NCI-H1694 (cell line): Measurements from ENCODE around the gene SPIRE2.
"Not testable (repeated sequence)": the region's sequence is repeated elsewhere in the genome, so short reads cannot be mapped to it uniquely, and the experiment has no call there.

ENCODE experiments used
- DNase-seq: peaks from one replicate; lab custom pipeline; 2025; lab: John Stamatoyannopoulos, UW

SPIRE2 gene

DNA sequence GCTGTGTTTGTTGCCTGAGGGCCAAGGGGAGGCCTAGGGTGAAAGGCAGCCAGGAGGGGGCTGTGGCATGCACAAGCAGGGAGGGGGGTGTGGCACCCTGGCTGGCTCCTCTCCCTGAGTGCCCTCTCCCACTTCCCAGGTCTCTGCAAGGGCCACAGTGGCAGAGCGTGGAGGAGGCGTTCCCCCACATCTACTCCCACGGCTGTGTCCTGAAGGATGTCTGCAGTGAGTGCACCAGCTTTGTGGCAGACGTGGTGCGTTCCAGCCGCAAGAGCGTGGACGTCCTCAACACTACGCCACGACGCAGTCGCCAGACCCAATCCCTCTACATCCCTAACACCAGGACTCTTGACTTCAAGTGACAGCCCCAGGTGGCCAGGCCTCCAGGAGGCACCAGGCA is 41.6 kb downstream of the SPIRE2 start:
- no peak for DNase-seq

DNA sequence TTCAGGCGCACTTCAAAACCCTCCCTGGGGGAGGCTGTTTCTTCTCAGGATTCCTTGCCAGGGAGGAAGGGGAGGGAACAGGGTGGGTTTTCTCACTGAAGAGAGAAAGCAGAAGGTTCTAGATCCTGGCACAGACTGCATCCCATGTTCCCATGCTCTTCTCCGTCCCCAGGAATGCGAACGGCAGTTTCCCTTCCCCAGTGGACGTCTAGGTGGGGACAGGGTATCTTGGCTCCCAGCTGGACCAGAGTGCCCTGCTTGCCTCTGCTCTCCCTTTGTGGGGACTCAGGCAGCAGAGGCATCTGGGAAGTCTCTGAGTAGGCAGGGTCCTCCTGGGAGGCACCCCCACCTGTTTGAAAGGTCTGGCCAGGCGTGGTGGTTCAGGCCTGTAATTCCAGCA is 42.2 kb downstream of the SPIRE2 start:
- DNase-seq, result no peak

DNA sequence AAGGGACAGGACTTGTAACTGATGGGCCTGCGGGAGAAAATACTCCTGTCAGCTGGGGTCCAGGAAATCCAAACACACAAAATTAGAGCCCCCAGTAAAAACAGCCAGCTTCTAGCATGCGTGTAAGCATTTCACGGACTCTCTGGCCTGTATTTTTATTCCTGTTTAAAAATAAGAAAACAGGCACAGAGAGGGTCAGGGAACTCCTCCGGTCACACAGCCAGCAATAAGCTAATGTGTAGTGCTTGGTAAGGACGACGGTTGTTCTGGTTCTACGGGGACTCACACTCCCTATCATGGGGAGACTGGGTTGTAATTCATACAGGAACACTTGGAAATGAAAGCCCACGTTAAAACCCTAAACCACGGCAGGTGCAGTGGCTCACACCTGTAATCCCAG is 43.6 kb downstream of the SPIRE2 start:
- no peak for DNase-seq

DNA sequence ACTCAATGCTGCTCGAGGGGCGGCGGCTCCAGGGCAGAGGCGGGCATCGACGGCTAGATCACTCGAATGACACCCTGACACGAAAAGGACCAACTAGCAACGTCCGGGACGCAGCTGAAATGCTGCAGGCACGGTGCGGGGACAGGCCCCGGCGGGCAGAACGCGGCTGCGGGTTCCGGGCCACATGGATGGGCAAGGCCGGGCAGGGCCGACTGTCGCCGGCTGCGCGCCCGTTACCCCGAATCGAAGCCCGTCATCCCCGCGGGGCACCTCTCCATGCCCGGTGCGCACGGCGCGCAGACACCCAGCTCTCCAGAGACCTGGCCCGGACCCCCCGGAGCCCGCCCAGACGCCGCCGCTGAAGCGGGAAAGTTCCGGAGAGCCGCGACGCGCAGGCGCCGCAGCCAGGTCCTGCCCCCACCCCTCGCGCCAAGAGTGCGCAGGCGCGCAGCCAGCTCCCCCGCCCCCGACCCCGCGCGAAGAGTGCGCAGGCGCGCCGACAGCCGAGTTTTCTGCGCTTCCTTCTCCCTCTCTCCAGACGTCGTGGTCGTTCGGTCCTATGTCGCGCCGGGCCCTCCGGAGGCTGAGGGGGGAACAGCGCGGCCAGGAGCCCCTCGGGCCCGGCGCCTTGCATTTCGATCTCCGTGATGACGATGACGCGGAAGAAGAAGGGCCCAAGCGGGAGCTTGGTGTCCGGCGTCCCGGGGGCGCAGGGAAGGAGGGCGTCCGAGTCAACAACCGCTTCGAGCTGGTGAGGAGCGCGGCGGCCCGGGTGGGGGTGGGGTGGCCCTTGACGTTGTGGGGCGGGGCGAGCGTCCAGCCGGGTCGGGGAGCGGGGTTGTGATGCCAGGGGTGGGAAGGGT is 45.1 kb downstream of the SPIRE2 start, which contains the start of gene TCF25:
Gene TCF25, plus strand, starts transcription at position 484 of the 863 bp plus-strand sequence. Its CDS starts 76 bp downstream, at position 560.
- DNase-seq, result peak; percentile 59

GRCh38 chr16:89873972-89874689 is 45.9 kb downstream of the SPIRE2 start:
- peak; percentile 72 for DNase-seq

DNA sequence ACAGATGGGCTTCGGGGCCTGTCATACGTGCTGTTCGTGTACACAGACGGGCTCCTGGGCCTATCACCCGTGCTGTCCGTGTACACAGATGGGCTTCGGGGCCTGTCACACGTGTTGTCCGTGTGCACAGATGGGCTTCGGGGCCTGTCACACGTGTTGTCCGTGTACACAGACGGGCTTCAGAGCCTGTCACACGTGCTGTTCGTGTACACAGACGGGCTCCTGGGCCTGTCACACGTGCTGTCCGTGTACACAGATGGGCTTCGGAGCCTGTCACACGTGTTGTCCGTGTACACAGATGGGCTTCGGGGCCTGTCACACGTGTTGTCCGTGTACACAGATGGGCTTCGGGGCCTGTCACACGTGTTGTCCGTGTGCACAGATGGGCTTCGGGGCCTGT is 50.8 kb downstream of the SPIRE2 start:
- DNase-seq, result not testable (repeated sequence)

DNA sequence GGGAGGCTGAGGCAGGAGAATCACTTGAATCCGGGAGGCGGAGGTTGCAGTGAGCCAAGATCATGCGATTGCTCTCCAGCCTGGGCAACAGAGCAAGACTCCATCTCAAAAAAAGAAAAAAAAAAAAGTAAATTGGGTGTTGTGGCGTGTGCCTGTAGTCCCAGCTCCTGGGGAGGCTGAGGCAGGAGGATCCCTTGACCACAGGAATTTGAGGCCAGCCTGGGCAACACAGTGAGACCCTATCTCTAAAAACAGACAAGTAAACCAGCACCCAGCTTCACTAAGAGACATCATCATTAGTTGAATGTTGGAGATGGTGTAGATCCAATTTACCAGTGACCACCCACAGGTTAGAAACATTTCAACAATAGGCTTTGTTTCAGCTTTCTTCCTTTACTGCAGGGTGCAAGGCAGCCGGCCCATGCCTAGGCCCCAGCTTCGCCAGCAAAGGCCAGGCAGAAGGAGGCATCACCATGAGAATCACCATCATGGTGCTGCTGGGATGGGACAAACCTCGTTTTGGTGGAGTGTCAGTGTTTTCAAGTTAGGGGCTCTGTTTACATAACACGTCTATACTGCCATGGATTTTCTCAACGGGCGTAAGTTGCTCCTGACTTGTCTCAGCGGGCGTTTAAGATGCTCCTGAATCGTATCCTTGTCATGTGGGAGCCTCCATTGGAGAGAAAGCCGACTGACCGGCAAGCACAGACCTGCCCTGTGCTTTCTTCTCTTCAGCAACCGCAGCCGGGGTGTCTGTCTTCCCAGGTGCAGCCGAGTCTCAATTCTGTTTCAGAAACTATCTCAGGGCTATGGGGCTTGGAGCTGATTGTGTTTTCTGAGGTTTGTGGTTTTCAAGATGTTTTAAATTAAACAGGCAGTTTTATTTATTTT is 52.4 kb downstream of the SPIRE2 start:
- no peak for DNase-seq

DNA sequence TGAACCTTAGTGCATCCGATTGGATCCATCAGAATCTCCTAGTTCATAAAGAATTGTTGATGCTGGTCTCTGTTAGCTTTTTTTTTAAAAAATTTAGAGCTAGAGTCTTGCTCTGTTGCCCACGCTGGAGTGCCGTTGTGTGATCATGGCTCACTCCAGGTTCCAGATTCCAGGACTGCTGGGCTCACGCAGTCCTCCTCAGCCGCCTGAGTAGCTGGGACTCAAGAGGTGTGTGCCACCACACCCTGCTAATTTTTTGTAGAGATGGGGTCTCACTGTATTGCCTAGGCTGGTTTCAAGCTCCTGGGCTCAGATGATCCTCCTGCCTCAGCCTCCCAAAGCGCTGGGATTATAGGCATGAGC is 53.1 kb downstream of the SPIRE2 start:
- no peak for DNase-seq

GRCh38 chr16:89883346-89884040 is 55.2 kb downstream of the SPIRE2 start:
- no peak for DNase-seq

DNA sequence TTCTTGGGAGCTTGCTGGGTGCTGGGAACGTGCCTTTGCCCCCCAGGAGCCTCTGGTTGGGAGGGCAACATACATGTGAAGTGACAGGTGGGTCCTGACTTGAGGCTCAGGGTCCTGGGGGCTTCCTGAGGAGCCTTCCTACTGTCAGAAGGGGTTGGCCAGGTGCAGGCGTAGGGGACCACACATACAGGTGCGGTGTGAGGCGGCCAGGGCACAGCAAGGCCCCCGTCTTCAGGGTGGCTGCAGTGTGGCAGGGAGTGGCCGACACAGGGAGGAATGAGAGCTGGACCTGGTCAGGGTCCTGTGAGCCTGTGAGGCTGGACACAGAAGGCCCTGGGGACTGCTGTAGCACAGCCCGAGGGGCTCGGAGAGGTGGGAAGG is 55.8 kb downstream of the SPIRE2 start:
- no peak for DNase-seq

DNA sequence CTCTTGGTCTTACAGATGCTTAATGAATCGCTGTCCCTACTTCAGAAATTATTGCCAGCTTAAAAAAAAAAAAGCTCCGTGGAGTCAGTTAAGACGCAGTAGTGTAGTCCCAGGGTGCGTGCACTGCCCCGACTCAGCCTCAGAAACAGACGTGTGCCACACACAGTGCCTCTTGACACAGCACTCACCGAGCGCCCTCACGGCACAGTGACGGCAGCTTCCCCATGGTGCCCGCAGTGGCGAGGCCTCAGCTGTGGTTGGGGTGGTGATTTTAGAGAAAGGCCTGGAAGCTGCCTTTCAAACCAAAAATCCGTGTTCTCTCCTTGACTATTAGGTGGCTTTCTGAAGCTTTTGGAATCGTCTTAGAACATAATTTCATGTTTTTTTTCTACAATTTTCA is 59.0 kb downstream of the SPIRE2 start:
- DNase-seq, result no peak

DNA sequence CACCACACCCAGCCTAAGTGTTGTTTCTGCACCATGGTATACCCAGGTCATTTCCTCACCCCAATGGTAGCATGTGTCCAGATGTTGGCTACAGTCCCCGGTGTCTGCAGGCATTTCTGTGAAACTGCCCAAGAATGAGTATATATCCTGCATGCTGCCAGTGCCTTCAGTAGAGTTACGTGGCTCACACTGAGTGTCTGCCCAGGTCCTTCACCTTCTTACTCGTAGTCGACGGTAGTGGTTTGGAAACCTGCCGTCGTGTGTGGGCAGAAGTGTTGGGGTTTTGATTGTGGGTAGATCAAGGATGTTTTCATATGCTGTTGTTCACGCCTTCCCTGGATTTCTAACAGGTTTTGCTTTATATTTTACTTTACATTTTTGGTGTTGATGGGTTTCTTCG is 61.9 kb downstream of the SPIRE2 start:
- no peak for DNase-seq

DNA sequence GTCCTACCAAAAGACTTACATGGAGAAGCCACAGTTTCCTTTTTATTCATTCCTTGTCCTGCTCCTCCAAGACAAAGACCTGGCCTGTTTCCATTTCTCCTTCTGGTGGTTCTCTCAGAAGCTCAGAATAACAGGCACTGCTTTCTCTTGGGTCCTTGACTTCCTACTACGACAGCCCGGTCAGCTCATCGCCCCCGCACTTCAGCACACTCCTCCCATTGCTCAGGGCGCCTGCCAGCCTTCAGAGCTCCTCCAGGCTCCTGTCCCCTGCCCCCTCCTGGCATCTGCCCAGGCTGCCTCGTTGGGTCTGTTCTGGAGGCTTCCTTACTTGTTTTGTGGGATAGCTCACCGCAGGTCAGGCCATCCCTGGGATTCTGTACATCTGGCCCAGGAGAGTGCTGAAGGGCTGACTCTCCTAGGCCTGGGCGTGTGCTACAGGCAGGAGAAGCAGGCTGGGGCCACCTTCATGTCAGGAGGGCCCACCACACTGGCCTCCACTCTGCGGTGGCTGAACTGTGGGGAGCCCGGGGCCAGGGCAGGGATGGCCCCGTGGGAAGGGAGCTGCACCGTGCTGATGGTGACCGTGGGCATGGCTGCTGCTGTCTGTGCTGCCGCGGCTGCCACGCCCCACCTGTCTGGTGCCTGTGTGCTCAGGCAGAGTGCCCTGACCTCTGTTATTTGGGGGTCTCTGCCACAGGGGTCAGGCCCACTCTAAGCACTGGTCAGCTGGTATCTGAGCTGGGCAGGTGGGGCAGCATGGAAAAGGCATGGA is 62.8 kb downstream of the SPIRE2 start:
- DNase-seq, result no peak

- DNase-seq, result no peak
Measured at GRCh38 chr16:89892055-89892630, 63.9 kb downstream of the SPIRE2 start.

DNA sequence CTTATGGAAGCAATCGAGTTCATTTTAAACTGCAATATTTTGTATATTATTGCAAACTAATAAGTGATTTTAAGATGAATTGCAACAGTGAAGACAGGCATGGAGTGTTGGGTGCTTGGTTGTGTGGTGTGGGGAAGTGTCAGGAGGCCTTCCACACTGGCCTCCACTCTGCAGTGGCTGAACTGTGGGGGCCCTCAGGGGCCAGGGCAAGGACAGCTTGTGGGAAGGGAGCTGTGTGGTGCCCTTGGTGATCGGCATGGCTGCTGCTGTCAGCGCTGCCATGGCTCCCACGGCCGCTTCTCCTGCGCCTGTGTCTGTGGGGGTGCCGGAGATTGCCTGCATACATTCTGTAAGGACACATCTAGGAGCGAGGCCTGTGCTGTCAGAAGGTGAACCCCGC is 64.4 kb downstream of the SPIRE2 start:
- DNase-seq, result no peak

DNA sequence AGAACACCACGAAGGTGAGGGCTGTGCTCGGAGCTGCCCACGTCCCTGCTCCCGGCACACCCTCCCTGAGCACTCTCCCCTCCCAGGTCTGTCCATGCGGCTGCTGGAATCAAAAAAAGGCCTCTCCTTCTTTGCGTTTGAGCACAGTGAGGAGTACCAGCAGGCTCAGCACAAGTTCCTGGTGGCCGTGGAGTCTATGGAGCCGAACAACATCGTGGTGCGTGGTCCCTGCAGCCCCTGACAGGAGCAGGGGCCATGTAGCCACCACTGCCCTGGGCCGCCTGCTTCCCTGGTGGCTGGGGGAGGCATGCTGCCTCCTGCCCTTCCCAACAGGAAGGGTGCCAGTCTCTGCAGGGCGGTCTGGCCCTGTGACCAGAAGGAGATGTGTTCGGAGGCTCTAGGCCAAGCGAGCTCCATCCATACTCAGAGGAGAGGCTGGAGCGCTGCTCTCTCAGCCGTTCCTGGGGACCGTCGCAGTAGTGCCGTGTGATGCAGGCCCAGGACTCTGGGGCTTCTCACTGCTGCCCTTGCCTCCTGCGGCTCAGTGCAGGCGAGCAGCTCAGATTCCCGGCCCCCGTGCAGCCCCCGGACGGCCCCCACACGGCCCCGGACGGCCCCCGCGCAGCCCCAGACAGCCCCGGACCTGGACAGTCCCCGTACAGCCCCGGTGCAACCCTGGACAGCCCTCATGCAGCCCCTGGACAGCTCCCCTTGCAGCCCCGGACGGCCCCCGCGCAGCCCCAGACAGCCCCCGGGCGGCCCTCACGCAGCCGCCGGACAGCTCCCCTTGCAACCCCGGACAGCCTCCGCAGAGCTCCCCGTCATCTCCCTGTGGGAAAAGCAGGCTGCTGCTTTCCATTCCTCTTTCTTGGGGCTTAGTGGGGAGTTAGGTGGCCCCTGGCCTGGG is 65.6 kb downstream of the SPIRE2 start:
- no peak for DNase-seq

- no peak for DNase-seq
Measured at GRCh38 chr16:89895482-89896250, 67.4 kb downstream of the SPIRE2 start.

GRCh38 chr16:89897204-89897603 is 68.9 kb downstream of the SPIRE2 start:
- no peak for DNase-seq
